ENCODE results near the gene DDX51. TPM values are rescaled to one million over a fixed set of nuclear protein-coding genes. Genes with fewer than 3 reads are reported as not detected.

The DDX51 gene
- total and polyA plus RNA-seq, 2 donors: 6.5 to 17.4 TPM

GRCh38 chr12:132185705-132186104, 41.6 kb upstream of the DDX51 start:
- Histone ChIP-seq H3K4me1 (ENCODE audit: insufficient read depth) (no peaks in the 10 kb centered on the region), H3K36me3 (ENCODE audit: insufficient read depth) (no peaks in the 10 kb centered on the region), H3K27ac (ENCODE audit: low read depth) (no peak overlapping the region), H3K4me3 (ENCODE audit: low read depth, low read length) (no peak overlapping the region)
- WGBS: 69% methylated on average over 16 of the region's 16 CpGs
- no peak for DNase-seq (ENCODE audit: extremely low spot score)

DNA sequence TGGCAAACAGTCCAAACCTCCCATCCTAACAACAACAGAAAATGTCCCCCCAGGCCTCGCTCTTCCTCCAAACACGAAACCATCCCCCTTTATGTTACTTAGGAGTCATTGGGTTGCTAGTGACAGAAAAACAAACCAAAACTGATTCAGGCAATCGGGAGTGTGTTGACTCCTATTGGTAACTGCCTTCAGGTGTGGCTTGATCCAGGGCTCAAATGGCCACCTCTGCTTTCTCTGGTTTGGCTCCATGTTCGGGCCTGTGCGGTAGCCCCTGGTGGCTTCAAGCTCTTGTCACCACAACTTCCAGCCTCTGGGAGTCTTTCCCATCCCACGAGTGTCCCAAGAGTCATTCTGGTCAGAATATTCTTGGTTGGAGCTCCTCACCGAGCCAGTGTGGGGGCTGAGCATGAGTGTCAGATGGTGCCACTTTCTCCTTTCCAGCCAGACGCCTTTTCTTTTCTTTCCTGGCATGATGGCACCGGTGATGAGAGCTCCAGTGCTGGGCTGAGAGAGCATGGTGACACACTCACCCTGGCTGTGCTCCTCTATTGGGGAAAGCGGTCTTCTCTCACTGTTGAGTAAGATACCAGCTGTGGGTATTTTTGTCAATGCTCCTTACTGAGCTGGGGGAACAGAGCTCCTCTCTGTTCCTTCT, 38.7 kb upstream of the DDX51 start:
- Histone ChIP-seq H3K27ac (ENCODE audit: low read depth) (no peak overlapping the region), H3K4me3 (ENCODE audit: low read depth, low read length) (no peak overlapping the region), H3K36me3 (ENCODE audit: insufficient read depth) (no peaks in the 10 kb centered on the region), H3K4me1 (ENCODE audit: insufficient read depth) (no peaks in the 10 kb centered on the region)
- WGBS: 77% methylated on average over 10 of the region's 10 CpGs
- DNase-seq (ENCODE audit: extremely low spot score): no peak

DNA sequence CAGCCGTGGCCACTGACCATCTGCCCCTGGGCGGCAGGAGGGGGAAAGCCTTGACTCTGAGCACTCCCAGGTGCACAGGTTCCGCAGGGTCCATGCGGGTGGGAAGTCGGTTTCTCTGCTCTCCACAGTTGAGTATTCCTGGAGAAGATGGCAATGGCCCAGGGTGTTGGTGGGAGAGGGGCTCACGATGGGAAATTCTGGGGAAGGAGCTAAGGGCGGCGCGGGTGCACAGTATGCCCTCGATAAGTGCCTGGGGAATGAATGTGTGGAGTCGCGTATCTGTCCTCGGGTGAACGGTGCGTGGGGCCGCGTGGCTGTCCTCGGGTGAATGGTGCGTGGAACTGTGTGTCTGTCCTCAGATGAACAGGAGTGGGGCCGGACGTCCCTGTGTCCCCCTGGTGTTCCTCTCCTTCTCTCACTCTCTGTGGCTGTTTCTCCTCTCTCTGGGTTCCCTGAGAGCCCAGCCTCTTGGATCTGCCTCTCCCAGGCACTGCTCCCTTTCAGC, 38.1 kb upstream of the DDX51 start:
- no peak overlapping the region for H3K4me3 ChIP-seq (ENCODE audit: low read depth, low read length)
- no peak overlapping the region for H3K27ac ChIP-seq (ENCODE audit: low read depth)
- H3K36me3 ChIP-seq (ENCODE audit: insufficient read depth): no peaks in the 10 kb centered on the region
- DNase-seq (ENCODE audit: extremely low spot score): no peak
- 92% methylated on average over 21 of the region's 21 CpGs for WGBS
- H3K4me1 ChIP-seq (ENCODE audit: insufficient read depth): no peaks in the 10 kb centered on the region

- Histone ChIP-seq H3K27ac (ENCODE audit: low read depth) (no peak overlapping the region), H3K4me1 (ENCODE audit: insufficient read depth) (no peaks in the 10 kb centered on the region), H3K36me3 (ENCODE audit: insufficient read depth) (no peaks in the 10 kb centered on the region), H3K4me3 (ENCODE audit: low read depth, low read length) (no peak overlapping the region)
- 86% methylated on average over 33 of the region's 33 CpGs for WGBS
- DNase-seq (ENCODE audit: extremely low spot score): no peak
Measured at GRCh38 chr12:132181570-132182200, 37.6 kb upstream of the DDX51 start.

DNA sequence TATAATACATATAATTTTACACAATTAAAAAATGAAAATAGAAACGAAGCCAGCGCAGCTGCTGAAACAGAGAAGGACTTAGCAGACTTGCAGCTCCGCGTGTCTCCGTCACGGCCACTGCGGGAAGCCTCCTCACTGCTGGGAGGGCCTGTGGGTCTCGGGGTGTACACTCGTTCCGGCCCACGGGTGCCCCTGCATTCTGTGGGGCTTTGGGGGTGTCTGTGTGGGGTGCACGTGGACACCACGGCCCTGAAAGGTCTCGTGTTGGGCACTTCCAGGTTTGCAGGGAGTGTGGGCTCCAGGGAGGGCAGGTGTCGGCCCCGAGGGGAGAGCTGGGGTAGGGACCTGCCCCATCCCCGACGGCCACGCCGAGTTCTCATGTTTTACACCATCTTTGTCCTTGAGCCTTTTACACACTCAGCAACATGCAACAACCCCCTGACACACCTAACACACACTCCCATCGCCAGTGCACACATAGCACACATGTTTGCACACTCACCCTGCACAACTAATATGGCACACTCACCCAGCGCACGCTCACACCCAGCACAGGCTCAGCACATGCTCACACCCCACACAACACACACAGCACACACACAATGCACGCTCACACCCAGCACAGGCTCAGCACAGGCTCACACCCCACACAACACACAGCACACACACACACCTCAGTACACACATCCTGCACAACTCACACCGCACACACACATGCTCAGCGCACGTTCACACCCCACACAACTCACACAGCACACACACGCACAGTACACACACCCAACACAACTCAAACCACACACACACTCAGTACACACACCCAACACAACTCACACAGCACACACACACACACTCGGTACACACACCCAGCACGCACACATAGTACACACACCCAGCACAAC, 36.8 kb upstream of the DDX51 start:
- 84% methylated on average over 30 of the region's 30 CpGs for WGBS
- Histone ChIP-seq H3K4me1 (ENCODE audit: insufficient read depth) (no peaks in the 10 kb centered on the region), H3K4me3 (ENCODE audit: low read depth, low read length) (no peak overlapping the region), H3K27ac (ENCODE audit: low read depth) (no peak overlapping the region), H3K36me3 (ENCODE audit: insufficient read depth) (no peaks in the 10 kb centered on the region)
- no peak for DNase-seq (ENCODE audit: extremely low spot score)

DNA sequence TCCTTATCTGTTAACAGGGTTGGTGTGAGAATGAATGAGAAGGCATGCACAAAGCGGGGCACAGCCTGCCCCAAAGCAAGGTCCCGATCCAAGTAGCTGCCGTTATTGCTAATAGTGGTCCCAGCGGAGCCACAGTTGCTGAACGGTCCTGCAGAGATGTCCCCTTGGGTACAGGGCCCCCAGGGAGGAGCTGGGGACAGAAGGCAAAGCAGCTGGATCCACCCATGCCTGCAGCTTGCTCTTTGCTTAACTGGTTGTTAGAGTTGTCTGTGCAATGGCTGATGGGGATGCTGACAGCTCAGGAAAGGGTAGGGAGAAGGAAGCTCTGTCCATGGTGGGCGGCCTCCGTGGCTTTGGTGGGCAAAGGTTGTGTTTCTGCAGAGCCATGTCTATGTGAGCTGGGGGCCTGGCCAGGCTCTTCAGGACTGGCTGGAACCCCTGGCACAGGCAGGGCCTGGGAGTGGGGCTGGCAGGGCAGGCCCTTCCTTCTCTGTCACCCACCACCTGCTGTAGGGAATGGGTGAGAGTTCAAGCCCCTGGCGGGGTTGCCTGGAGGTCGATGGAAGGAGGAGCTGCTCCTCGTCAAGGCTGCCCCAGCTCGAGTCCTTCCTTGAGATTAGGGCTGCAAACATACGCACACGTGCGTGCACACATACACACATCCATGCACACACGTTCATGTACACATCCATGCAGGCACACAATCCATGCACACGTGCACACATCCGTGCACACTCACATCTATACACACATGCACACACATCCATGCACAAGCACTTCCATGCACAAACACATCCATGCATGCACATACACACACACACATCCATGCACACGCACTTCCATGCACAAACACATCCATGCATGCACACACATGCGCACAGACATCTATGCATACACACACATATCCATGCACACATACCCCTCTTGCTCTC, 35.6 kb upstream of the DDX51 start:
- Histone ChIP-seq H3K27ac (ENCODE audit: low read depth) (no peak overlapping the region), H3K4me3 (ENCODE audit: low read depth, low read length) (no peak overlapping the region), H3K4me1 (ENCODE audit: insufficient read depth) (no peaks in the 10 kb centered on the region), H3K36me3 (ENCODE audit: insufficient read depth) (no peaks in the 10 kb centered on the region)
- 83% methylated on average over 19 of the region's 19 CpGs for WGBS
- DNase-seq (ENCODE audit: extremely low spot score): no peak

- H3K4me1 ChIP-seq (ENCODE audit: insufficient read depth): no peaks in the 10 kb centered on the region
- WGBS: 56% methylated on average over 39 of the region's 39 CpGs
- no peak for DNase-seq (ENCODE audit: extremely low spot score)
- no peak overlapping the region for H3K4me3 ChIP-seq (ENCODE audit: low read depth, low read length)
- no peaks in the 10 kb centered on the region for H3K36me3 ChIP-seq (ENCODE audit: insufficient read depth)
- no peak overlapping the region for H3K27ac ChIP-seq (ENCODE audit: low read depth)
Measured at GRCh38 chr12:132178801-132179401, 34.8 kb upstream of the DDX51 start.

- Histone ChIP-seq H3K4me1 (ENCODE audit: insufficient read depth) (no peaks in the 10 kb centered on the region), H3K27ac (ENCODE audit: low read depth) (no peak overlapping the region), H3K4me3 (ENCODE audit: low read depth, low read length) (no peak overlapping the region), H3K36me3 (ENCODE audit: insufficient read depth) (no peaks in the 10 kb centered on the region)
- no peak for DNase-seq (ENCODE audit: extremely low spot score)
- WGBS: 14% methylated on average over 8 of the region's 8 CpGs
Measured at GRCh38 chr12:132178316-132178715, 34.2 kb upstream of the DDX51 start.

DNA sequence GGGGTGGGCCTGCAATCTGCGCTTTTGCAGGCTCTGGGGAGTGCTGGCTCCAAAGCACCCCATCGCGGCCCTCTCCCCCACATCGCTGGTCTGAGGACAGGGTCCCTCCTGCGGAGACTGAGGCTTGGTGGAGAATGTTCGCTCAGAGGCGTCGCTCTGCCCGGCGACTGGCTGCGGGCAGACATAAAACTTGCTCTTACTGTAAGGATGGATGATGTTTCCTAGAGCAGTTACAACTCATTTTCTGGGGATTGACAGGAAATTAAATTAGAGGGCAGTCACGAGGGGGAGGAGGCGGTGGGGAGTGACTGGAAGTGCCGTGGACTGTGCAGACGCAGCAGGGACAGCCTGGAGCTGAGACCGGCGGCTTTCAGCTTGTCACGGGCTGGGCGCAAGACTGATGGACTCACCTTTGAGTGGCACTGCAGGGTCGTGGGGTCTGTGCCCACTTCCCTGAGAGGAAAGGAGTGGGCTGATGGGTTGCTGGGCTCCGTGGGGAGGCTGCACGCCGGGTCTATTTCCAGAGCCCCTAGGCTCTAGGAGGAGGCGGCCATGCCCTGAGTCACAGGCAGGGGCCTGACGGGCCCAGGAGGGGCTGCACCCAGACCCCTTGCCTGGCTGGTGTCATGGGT, 32.9 kb upstream of the DDX51 start:
- Histone ChIP-seq H3K27ac (ENCODE audit: low read depth) (no peak overlapping the region), H3K36me3 (ENCODE audit: insufficient read depth) (no peaks in the 10 kb centered on the region), H3K4me1 (ENCODE audit: insufficient read depth) (no peaks in the 10 kb centered on the region), H3K4me3 (ENCODE audit: low read depth, low read length) (no peak overlapping the region)
- DNase-seq (ENCODE audit: extremely low spot score): no peak
- 78% methylated on average over 25 of the region's 25 CpGs for WGBS

DNA sequence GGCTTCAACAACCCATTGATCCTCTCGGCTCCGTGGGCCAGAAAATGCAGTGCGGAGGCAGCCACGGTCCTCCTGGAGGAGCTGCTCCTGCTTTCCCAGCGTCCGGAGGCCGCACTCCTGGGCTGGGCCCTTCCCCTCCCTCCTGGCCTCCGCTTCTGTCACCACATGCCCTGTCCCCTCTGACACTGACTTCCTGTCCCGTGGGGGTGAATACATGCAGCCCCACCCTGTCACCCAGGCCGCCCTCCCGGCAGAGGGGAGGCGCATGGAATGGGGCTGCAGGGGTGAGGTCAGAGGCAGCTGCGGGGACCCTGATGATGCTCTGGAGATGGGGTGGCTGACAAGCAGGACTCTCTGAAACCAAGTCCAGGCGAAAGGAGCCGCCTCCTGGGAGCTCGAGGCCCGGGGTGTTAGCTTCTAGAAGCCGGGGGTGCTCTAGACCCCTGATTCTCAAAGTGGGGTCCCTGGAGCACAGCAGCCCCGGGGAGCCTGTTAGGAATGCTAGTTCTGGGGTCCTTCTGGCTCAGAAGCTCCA, 32.3 kb upstream of the DDX51 start:
- 72% methylated on average over 19 of the region's 19 CpGs for WGBS
- no peak overlapping the region for H3K4me3 ChIP-seq (ENCODE audit: low read depth, low read length)
- no peaks in the 10 kb centered on the region for H3K4me1 ChIP-seq (ENCODE audit: insufficient read depth)
- H3K36me3 ChIP-seq (ENCODE audit: insufficient read depth): no peaks in the 10 kb centered on the region
- no peak for DNase-seq (ENCODE audit: extremely low spot score)
- no peak overlapping the region for H3K27ac ChIP-seq (ENCODE audit: low read depth)

DNA sequence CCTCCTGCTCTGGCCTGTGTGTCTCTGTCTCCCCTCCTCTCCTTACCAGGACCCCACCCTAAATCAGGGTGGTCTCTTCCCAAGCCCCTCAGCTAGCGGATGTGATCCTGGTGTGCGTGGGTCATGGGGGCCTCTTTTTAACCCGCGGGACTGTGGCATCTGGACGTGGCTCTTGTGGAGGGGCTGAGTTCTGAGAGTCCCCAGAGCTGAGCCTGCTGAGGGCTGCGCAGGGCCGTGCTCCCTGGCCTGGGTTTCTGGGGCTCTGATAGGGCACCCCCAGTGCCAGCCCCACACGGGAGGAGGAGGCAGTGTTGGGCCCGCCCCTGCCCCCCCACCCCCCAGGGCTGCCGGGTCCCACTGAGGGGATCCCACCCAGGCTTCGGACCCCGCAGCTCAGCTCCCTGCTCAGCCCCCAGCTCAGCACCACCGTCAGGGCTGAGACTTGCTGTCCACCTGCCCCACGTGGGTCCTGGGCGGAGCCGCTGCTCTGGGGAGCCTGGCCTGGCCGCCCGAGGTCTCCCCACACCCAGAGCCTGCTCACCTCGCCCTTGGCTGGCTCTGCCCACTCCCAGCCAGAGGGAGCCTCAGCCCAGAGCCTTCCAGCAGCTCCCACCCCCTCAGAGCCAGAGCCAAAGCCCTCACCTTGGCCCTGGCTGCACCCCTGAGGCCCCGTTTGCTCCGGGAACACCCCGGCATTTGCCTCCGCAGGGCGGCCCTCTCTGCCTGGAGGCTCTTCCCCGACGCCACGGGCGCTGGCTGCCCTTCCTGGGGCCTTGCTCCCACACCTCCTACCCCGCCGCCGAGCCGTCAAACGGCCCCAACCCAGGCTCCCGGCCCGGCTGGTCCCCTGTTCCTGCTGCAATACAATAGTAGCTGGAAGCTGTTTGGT, 31.6 kb upstream of the DDX51 start:
- Histone ChIP-seq H3K4me3 (ENCODE audit: low read depth, low read length) (no peak overlapping the region), H3K4me1 (ENCODE audit: insufficient read depth) (no peaks in the 10 kb centered on the region), H3K27ac (ENCODE audit: low read depth) (no peak overlapping the region), H3K36me3 (ENCODE audit: insufficient read depth) (no peaks in the 10 kb centered on the region)
- WGBS: 68% methylated on average over 35 of the region's 35 CpGs
- no peak for DNase-seq (ENCODE audit: extremely low spot score)

Measured in urinary bladder (tissue), 4 donors.